NT2/D1 (cell line): ENCODE data around the gene AFG3L2.

Experiments
- DNase-seq: peaks from one replicate; pipeline ENCODE4 v3.0.0-alpha.2; 2011; ENCODE audit warnings: low read depth, low spot score
- H3K27me3 ChIP-seq: 2 replicates; pipeline ENCODE4 v1.6.0; 2011; ENCODE audit warnings: mild to moderate bottlenecking; ENCODE audit not compliant: insufficient read length, insufficient read depth
- H3K36me3 ChIP-seq: 2 replicates; pipeline ENCODE4 v1.6.1; 2011; ENCODE audit warnings: mild to moderate bottlenecking, low read length, mixed read lengths; ENCODE audit not compliant: insufficient read depth, insufficient read length
- H3K4me1 ChIP-seq: 2 replicates; pipeline ENCODE4 v1.5.1; 2011; ENCODE audit not compliant: insufficient read depth, insufficient read length
- H3K4me3 ChIP-seq: 2 replicates; pipeline ENCODE4 v1.5.1; 2011; ENCODE audit warnings: low read depth; ENCODE audit not compliant: insufficient read length
- H3K9ac ChIP-seq: 2 replicates; pipeline ENCODE4 v1.6.0; 2011; ENCODE audit warnings: low read depth; ENCODE audit not compliant: insufficient read length
- H3K9me3 ChIP-seq: 2 replicates; pipeline ENCODE4 v1.5.1; 2011; ENCODE audit warnings: mild to moderate bottlenecking, low read length; ENCODE audit not compliant: insufficient read depth
- SUZ12 ChIP-seq: IDR thresholded peaks from 2 replicates; pipeline ENCODE4 v1.6.1; 2011; ENCODE audit not compliant: insufficient read length, insufficient read depth; ENCODE audit errors: extremely low read depth
- YY1 ChIP-seq: IDR thresholded peaks from 2 replicates; pipeline ENCODE4 v1.6.1; 2011; ENCODE audit not compliant: insufficient read length, insufficient read depth
- ZNF274 ChIP-seq: IDR thresholded peaks from 2 replicates; pipeline ENCODE4 v1.6.1; 2011; ENCODE audit warnings: mild to moderate bottlenecking, low read depth, low read length

The AFG3L2 gene

DNA sequence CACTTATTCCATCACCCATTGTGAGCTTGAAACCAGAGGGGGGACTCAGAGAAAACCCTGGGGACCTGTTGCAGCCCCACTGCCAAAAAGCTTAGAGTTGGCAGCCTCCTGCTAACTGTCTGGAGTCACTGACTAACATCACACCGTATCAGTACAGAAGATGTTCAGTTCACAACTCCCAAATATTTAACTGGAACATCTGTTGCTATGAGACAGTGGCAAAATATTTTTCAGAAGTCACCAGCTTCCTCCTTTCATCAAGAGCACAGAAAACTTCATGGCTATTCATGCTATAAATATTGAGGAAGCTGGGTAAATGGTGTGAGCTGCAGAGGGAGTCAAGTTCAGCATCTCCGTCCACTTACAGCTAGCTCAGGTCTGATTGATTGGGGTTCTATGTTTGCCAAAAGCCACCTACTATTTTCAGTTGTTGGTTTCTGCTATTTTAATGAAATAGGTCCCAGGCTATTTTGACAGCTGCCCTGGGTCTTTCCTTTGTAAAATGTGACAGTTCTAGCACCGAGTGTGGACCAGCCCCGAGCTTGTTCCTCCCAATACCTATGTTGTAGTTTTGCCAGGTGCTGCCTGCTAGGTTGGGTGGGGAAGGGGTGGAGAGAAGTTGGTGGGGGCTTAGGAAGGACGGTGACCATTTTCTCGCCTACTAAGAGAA lies 59.2 kb downstream of the AFG3L2 start:
- Histone ChIP-seq H3K9me3 (no peaks in the 10 kb centered on the region), H3K36me3 (peaks cover 84% of the 10 kb centered on the region), H3K27me3 (no peaks in the 10 kb centered on the region), H3K4me3 (no peak overlapping the region), H3K9ac (no peak overlapping the region), H3K4me1 (no peaks in the 10 kb centered on the region)
- no peak for TF ChIP-seq ZNF274
- TF ChIP-seq YY1 = no peak
- no peak for TF ChIP-seq SUZ12
- DNase-seq = no peak

- TF ChIP-seq YY1 = no peak
- TF ChIP-seq SUZ12 = no peak
- no peak for TF ChIP-seq ZNF274
- Histone ChIP-seq H3K36me3 (peaks cover 80% of the 10 kb centered on the region), H3K9ac (no peak overlapping the region), H3K4me1 (no peaks in the 10 kb centered on the region), H3K4me3 (no peak overlapping the region), H3K27me3 (no peaks in the 10 kb centered on the region), H3K9me3 (peaks cover 17% of the 10 kb centered on the region; the same call in 1 of the 2 replicates)
- no peak for DNase-seq
Measured at GRCh38 chr18:12315911-12316310, 61.1 kb downstream of the AFG3L2 start.

- DNase-seq = no peak
- H3K36me3 ChIP-seq = peaks cover 81% of the 10 kb centered on the region
- TF ChIP-seq ZNF274 (no peak), SUZ12 (no peak), YY1 (no peak)
- H3K4me1 ChIP-seq = no peaks in the 10 kb centered on the region
- no peaks in the 10 kb centered on the region for H3K27me3 ChIP-seq
- no peak overlapping the region for H3K9ac ChIP-seq
- peaks cover 21% of the 10 kb centered on the region; the same call in 1 of the 2 replicates for H3K9me3 ChIP-seq
- no peak overlapping the region for H3K4me3 ChIP-seq
Measured at GRCh38 chr18:12315490-12315889, 61.5 kb downstream of the AFG3L2 start.

- Histone ChIP-seq H3K9me3 (peaks cover 22% of the 10 kb centered on the region; the same call in 1 of the 2 replicates), H3K9ac (no peak overlapping the region), H3K4me1 (no peaks in the 10 kb centered on the region), H3K4me3 (no peak overlapping the region), H3K36me3 (peaks cover 84% of the 10 kb centered on the region), H3K27me3 (no peaks in the 10 kb centered on the region)
- DNase-seq = no peak
- TF ChIP-seq YY1 (no peak), ZNF274 (no peak), SUZ12 (no peak)
Measured at GRCh38 chr18:12314591-12315305, 62.3 kb downstream of the AFG3L2 start.

- Histone ChIP-seq H3K27me3 (no peaks in the 10 kb centered on the region), H3K36me3 (peaks cover 88% of the 10 kb centered on the region), H3K9ac (no peak overlapping the region), H3K9me3 (peaks cover 22% of the 10 kb centered on the region; the same call in 1 of the 2 replicates), H3K4me3 (no peak overlapping the region), H3K4me1 (no peaks in the 10 kb centered on the region)
- DNase-seq = no peak
- TF ChIP-seq YY1 (no peak), SUZ12 (no peak), ZNF274 (no peak)
Measured at GRCh38 chr18:12313530-12314245, 63.3 kb downstream of the AFG3L2 start.

DNA sequence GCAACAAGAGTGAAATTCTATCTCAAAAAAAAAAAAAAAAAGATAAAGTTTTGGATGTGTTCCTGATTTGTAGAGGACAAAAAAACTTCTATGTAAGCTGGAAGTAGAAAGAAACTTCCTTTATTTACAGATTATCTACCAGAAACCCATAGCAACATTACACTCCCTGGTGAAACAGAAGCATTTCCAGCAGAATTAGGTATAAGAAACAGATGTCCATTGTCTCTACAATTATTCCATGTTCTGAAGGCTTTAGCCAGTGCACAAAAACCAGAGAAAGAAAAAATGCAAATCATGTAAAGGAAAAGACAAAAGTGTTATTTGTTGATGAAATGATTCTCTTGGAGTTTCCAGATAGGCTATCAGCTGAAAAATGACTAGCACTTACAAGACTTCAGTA lies 64.1 kb downstream of the AFG3L2 start:
- no peak for DNase-seq
- Histone ChIP-seq H3K36me3 (peaks cover 82% of the 10 kb centered on the region), H3K4me1 (no peaks in the 10 kb centered on the region)

DNA sequence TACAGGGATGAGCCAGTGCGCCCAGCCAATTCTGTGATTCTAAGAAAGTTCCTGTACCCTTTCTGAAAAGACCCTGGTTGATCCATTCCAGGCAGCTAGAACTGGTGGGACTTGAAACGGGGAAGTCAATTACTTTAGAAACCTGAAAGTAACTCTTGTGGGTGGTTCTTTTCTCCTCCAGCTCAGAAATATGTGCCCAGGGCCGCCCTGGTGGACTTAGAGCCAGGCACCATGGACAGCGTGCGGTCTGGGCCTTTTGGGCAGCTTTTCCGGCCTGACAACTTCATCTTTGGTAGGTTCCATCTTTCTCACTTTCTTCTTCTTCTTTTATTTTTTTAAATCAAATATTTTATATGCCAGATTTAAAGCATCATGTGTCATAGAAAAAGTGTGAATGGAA lies 66.3 kb downstream of the AFG3L2 start:
- peaks cover 22% of the 10 kb centered on the region; the same call in 1 of the 2 replicates for H3K9me3 ChIP-seq
- no peak for DNase-seq
- H3K9ac ChIP-seq = no peak overlapping the region
- H3K4me3 ChIP-seq = no peak overlapping the region
- H3K27me3 ChIP-seq = no peaks in the 10 kb centered on the region
- TF ChIP-seq ZNF274 (no peak), SUZ12 (no peak), YY1 (no peak)
- H3K4me1 ChIP-seq = no peaks in the 10 kb centered on the region
- H3K36me3 ChIP-seq = peaks cover 64% of the 10 kb centered on the region

More for the DNA sequence above, 64.1 kb downstream of the AFG3L2 start:
- TF ChIP-seq SUZ12 (no peak), ZNF274 (no peak), YY1 (no peak)
- Histone ChIP-seq H3K4me3 (no peak overlapping the region), H3K27me3 (no peaks in the 10 kb centered on the region), H3K9ac (no peak overlapping the region), H3K9me3 (peaks cover 22% of the 10 kb centered on the region; the same call in 1 of the 2 replicates)
